GM19193 (cell line): Measurements from ENCODE around the gene MATR3.

Experiments used
- POLR2A ChIP-seq: IDR thresholded peaks from 4 replicates; pipeline ENCODE4 v1.6.1; 2011; ENCODE audit not compliant: insufficient read depth, insufficient read length; ENCODE audit errors: extremely low read depth

The MATR3 gene

GRCh38 chr5:139293507-139294373, at the start of gene MATR3:
Gene MATR3, plus strand, starts transcription at chr5:139293740. Its CDS starts 13,676 bp downstream, at chr5:139307416.
- TF ChIP-seq POLR2A: peak; percentile 97

GRCh38 chr5:139245637-139246339, 47.8 kb upstream of the MATR3 start:
- TF ChIP-seq POLR2A: no peak

- TF ChIP-seq POLR2A: no peak
These were observed 47.1 kb upstream of the MATR3 start for GRCh38 chr5:139246394-139246793.

- TF ChIP-seq POLR2A: no peak
These were observed 44.6 kb upstream of the MATR3 start for GRCh38 chr5:139248826-139249453.

- TF ChIP-seq POLR2A: no peak
These were observed 42.3 kb upstream of the MATR3 start for GRCh38 chr5:139251281-139251687.

GRCh38 chr5:139251695-139252288, 41.7 kb upstream of the MATR3 start:
- no peak for TF ChIP-seq POLR2A

GRCh38 chr5:139253115-139253514, 40.4 kb upstream of the MATR3 start:
- TF ChIP-seq POLR2A: no peak

- TF ChIP-seq POLR2A: no peak
These were observed 36.7 kb upstream of the MATR3 start for GRCh38 chr5:139256820-139257219.

- TF ChIP-seq POLR2A: no peak
These were observed 31.3 kb upstream of the MATR3 start for GRCh38 chr5:139262059-139262741.

GRCh38 chr5:139262742-139263445, 30.6 kb upstream of the MATR3 start:
- no peak for TF ChIP-seq POLR2A

- no peak for TF ChIP-seq POLR2A
These were observed 30.0 kb upstream of the MATR3 start for GRCh38 chr5:139263536-139263935.

- no peak for TF ChIP-seq POLR2A
These were observed 29.6 kb upstream of the MATR3 start for GRCh38 chr5:139263946-139264345.

GRCh38 chr5:139265001-139265400, 28.5 kb upstream of the MATR3 start:
- no peak for TF ChIP-seq POLR2A

GRCh38 chr5:139266236-139266635, 27.3 kb upstream of the MATR3 start:
- TF ChIP-seq POLR2A: no peak
